WTC11 (cell line): ENCODE data around the gene NUP62.

ENCODE experiments used
- CBFB ChIP-seq: sonication (generic); formaldehyde crosslinking; IDR thresholded peaks from 2 replicates; pipeline ENCODE4 v1.8.1; 2022; ENCODE audit warnings: mild to moderate bottlenecking, low read depth, missing genetic modification reagents
- OVOL2 ChIP-seq: fragments of 250-450 bp; sonication (Bioruptor Pico); IDR thresholded peaks from 2 replicates; pipeline ENCODE4 v1.9.0; 2021; ENCODE audit warnings: mild to moderate bottlenecking, borderline replicate concordance
- TF ChIP-seq, protein P1 (sequence below): sonication (generic); formaldehyde crosslinking; IDR thresholded peaks from 2 replicates; pipeline ENCODE4 v1.8.0; 2022; ENCODE audit warnings: mild to moderate bottlenecking, missing genetic modification reagents
- TF ChIP-seq, protein P2 (sequence below): fragments of 200-600 bp; IDR thresholded peaks from 2 replicates; pipeline ENCODE4 v1.8.0; 2022; ENCODE audit warnings: antibody characterized with exemption

DNA sequence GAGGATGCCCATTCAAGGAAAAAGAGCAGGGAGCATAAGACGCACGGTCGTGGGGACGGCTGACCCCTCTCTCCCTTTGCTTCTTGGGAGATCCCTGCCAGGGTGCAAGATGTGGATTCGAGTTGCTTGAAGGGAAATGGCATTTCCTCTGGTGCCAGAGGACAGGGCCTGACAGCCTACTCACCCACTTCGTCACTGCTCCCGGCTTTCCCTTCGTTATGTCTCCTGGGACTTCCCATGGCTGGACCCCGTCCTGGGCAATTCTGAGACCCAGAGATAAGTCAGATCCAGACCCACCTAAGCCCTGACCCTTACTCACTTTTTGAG lies 50.6 kb downstream of the NUP62 start:
- TF ChIP-seq, protein P1, sequence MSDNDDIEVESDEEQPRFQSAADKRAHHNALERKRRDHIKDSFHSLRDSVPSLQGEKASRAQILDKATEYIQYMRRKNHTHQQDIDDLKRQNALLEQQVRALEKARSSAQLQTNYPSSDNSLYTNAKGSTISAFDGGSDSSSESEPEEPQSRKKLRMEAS = no peak
- TF ChIP-seq, protein P2, sequence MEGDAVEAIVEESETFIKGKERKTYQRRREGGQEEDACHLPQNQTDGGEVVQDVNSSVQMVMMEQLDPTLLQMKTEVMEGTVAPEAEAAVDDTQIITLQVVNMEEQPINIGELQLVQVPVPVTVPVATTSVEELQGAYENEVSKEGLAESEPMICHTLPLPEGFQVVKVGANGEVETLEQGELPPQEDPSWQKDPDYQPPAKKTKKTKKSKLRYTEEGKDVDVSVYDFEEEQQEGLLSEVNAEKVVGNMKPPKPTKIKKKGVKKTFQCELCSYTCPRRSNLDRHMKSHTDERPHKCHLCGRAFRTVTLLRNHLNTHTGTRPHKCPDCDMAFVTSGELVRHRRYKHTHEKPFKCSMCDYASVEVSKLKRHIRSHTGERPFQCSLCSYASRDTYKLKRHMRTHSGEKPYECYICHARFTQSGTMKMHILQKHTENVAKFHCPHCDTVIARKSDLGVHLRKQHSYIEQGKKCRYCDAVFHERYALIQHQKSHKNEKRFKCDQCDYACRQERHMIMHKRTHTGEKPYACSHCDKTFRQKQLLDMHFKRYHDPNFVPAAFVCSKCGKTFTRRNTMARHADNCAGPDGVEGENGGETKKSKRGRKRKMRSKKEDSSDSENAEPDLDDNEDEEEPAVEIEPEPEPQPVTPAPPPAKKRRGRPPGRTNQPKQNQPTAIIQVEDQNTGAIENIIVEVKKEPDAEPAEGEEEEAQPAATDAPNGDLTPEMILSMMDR = no peak
- TF ChIP-seq OVOL2 = no peak
- no peak for TF ChIP-seq CBFB (CRISPR knock-in tag)
